Measurements from ENCODE around the gene LCNL1. TPM values are rescaled to one million over a fixed set of nuclear protein-coding genes. Genes with fewer than 3 reads are reported as not detected.

The LCNL1 gene
- total and polyA plus RNA-seq, 2 donors (not counting 1 experiment from before 2014, with no cell fraction given) = not detected

DNA sequence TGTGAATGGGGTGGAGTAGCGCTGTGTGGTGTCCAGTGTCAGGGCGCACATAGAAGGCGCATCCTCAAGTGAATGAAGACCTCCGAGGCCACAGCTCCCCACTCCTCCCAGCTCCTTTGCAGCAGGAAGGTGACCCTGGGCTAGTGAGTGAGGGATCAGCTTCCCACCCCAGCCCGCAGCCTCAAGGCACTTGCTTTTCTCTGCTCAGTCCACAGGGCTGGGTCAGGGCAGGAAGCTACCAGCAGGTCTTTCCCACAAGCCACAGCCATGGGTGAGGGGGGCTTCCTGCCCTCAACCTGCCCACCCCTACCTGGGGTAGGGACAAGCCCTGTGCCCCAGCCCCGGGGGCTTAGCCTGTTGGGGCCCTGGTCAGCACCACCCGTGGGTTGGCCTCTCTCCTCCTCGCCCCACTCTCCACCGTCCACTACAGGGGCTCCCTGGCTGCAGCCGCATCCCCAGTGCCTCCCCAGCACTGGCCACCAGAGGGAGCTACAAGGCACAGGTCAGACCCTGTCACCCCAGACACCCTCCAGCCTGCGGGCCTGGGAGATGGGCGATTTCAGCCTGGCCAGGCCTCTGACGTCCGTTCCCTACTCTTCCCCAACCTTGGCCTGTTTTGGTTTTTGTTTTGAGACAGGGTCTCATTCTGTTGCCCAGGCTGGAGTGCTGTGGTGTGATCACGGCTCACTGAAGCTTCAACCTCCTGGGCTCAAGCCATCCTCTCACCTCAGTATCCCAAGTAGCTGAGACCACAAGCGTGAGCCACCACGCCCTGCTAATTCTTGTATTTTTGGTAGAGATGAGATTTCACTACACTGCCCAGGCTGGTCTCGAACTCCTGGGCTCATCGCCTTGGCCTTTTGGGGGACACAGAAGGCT, 46.5 kb downstream of the LCNL1 start:
- Histone ChIP-seq H3K4me2 (replicated peaks; ENCODE audit: low read depth, low read length, poor library complexity, severe bottlenecking) (peak overlapping the region; percentile 100), H3K27ac (ENCODE audit: low read length in 2 of 2) (peak overlapping the region in 1 of 2 donors; percentile 71), H3K9ac (ENCODE audit: low read length) (peak overlapping the region; percentile 70), H3K36me3 (replicated peaks in 1 of 2; ENCODE audit: control extremely low read depth in 1 of 2, control insufficient read depth in 1 of 2, extremely low read depth in 1 of 2, insufficient read depth in 2 of 2, low read length in 1 of 2) (no peaks in the 10 kb centered on the region), H3K27me3 (replicated peaks in 1 of 4; ENCODE audit: control extremely low read depth in 1 of 4, control insufficient read depth in 3 of 4, insufficient read depth in 4 of 4, low read length in 3 of 4) (no peaks in the 10 kb centered on the region), H3K4me3 (ENCODE audit: control extremely low read depth in 1 of 5, extremely low read depth in 1 of 5, insufficient read depth in 1 of 5, low read depth in 2 of 5, low read length in 4 of 5) (peak overlapping the region; percentile 4 to 77 (median 66)), H4K20me1 (ENCODE audit: control insufficient read depth, insufficient read depth, low read length, poor library complexity, severe bottlenecking) (peaks cover 11% of the 10 kb centered on the region), H3K4me1 (ENCODE audit: control insufficient read depth in 2 of 2, insufficient read depth in 2 of 2, low read length in 2 of 2) (peaks cover 61 to 78% of the 10 kb centered on the region in 2 donors), H3K79me2 (ENCODE audit: control insufficient read depth, insufficient read depth, low read length) (peaks cover 12% of the 10 kb centered on the region), H2AFZ (ENCODE audit: insufficient read depth, low read depth, low read length, poor library complexity, severe bottlenecking) (peak overlapping the region; percentile 25), H3K9me3 (ENCODE audit: control extremely low read depth in 1 of 3, control insufficient read depth in 2 of 3, insufficient read depth in 1 of 3, low read length in 2 of 3) (peaks cover 0 to 7% (median 0%) of the 10 kb centered on the region in 3 donors)
- ChIA-PET CTCF (interaction anchor here (0.6 to 5.9 kb wide), 44 partner anchors 9 to 263 kb away, joined by 3 to 49 read pairs (median 5); partner anchors contain the start of genes AJM1, C8G, CLIC3 and CYSRT1), POLR2A (interaction anchor here (0.6 to 3.0 kb wide), 11 partner anchors 18 to 410 kb away, joined by 3 to 19 read pairs (median 3); partner anchors contain the start of genes CLIC3 and PAXX)
- Mint-ChIP-seq H3K9me3 (ENCODE audit: insufficient read depth) (no peaks in the 10 kb centered on the region), H3K4me1 (peaks cover 66% of the 10 kb centered on the region), H3K27me3 (no peaks in the 10 kb centered on the region), H3K27ac (peak overlapping the region; percentile 92), H3K4me3 (peak overlapping the region; percentile 90)
- ATAC-seq (ENCODE audit: low read depth) (peak; percentile 31), DNase-seq (peak; percentile 85)
- TF ChIP-seq, protein P1, sequence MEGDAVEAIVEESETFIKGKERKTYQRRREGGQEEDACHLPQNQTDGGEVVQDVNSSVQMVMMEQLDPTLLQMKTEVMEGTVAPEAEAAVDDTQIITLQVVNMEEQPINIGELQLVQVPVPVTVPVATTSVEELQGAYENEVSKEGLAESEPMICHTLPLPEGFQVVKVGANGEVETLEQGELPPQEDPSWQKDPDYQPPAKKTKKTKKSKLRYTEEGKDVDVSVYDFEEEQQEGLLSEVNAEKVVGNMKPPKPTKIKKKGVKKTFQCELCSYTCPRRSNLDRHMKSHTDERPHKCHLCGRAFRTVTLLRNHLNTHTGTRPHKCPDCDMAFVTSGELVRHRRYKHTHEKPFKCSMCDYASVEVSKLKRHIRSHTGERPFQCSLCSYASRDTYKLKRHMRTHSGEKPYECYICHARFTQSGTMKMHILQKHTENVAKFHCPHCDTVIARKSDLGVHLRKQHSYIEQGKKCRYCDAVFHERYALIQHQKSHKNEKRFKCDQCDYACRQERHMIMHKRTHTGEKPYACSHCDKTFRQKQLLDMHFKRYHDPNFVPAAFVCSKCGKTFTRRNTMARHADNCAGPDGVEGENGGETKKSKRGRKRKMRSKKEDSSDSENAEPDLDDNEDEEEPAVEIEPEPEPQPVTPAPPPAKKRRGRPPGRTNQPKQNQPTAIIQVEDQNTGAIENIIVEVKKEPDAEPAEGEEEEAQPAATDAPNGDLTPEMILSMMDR (IDR thresholded peaks at IDR 0.05) = peak; percentile 87
- no peak for TF ChIP-seq EZH2 (IDR thresholded peaks at IDR 0.05; ENCODE audit: borderline replicate concordance, insufficient read depth, low read depth, low read length, poor library complexity, severe bottlenecking)
- intact Hi-C loops (cut with micrococcal nuclease) = loop anchor here (1.0 to 2.0 kb wide), 2 partner anchors 36 to 242 kb away; partner anchors contain the start of gene PAXX
- whole genome bisulfite sequencing (ENCODE audit: insufficient coverage) = 8% methylated on average over 11 of the region's 19 CpGs
